ENCODE results near the gene MOSMO. TPM values are rescaled to one million over a fixed set of nuclear protein-coding genes. Genes with fewer than 3 reads are reported as not detected.

Gene MOSMO
- polyA plus RNA-seq, 1 of the 3 experiments (the other 2 are of a cell fraction), result 8.0 TPM

GRCh38 chr16:22071331-22071910 lies 63.5 kb downstream of the MOSMO start:
- H3K79me2 ChIP-seq (ENCODE audit: insufficient read depth), result peaks cover 11% of the 10 kb centered on the region
- peaks cover 9 to 12% of the 10 kb centered on the region in 2 experiments for H3K36me3 ChIP-seq (replicated peaks in 1 of 2; ENCODE audit: control insufficient read depth in 1 of 2, insufficient read depth in 2 of 2, low read length in 1 of 2)
- H3K27ac ChIP-seq (ENCODE audit: low read depth in 2 of 2, low read length in 1 of 2), result no peak overlapping the region
- H3K9me3 ChIP-seq, result no peaks in the 10 kb centered on the region
- no peaks in the 10 kb centered on the region for H3K9me2 ChIP-seq
- H2AFZ ChIP-seq (ENCODE audit: low read depth), result no peak overlapping the region
- H4K20me1 ChIP-seq (ENCODE audit: insufficient read depth), result no peaks in the 10 kb centered on the region; the same call in 1 of the 2 replicates
- ChIA-PET POLR2A (no interaction called here), CTCF (interaction anchor here (0.6 to 2.0 kb wide), 10 partner anchors 12 to 363 kb away, joined by 3 to 13 read pairs (median 3); no protein-coding TSS in a partner anchor)
- H3K4me1 ChIP-seq (ENCODE audit: control insufficient read depth in 1 of 2, insufficient read depth in 2 of 2, low read depth in 1 of 2, low read length in 1 of 2), result peaks cover 0 to 9% of the 10 kb centered on the region in 2 experiments; a peak in 1 of 4 replicates
- no peak for TF ChIP-seq FOSL2 (IDR thresholded peaks at IDR 0.05; ENCODE audit: borderline replicate concordance, low read depth)
- no peak for TF ChIP-seq TCF12 (IDR thresholded peaks at IDR 0.05)
- TF ChIP-seq SIN3A (IDR thresholded peaks at IDR 0.05; ENCODE audit: borderline replicate concordance, low read depth, low read length), result no peak
- TF ChIP-seq, protein P1, sequence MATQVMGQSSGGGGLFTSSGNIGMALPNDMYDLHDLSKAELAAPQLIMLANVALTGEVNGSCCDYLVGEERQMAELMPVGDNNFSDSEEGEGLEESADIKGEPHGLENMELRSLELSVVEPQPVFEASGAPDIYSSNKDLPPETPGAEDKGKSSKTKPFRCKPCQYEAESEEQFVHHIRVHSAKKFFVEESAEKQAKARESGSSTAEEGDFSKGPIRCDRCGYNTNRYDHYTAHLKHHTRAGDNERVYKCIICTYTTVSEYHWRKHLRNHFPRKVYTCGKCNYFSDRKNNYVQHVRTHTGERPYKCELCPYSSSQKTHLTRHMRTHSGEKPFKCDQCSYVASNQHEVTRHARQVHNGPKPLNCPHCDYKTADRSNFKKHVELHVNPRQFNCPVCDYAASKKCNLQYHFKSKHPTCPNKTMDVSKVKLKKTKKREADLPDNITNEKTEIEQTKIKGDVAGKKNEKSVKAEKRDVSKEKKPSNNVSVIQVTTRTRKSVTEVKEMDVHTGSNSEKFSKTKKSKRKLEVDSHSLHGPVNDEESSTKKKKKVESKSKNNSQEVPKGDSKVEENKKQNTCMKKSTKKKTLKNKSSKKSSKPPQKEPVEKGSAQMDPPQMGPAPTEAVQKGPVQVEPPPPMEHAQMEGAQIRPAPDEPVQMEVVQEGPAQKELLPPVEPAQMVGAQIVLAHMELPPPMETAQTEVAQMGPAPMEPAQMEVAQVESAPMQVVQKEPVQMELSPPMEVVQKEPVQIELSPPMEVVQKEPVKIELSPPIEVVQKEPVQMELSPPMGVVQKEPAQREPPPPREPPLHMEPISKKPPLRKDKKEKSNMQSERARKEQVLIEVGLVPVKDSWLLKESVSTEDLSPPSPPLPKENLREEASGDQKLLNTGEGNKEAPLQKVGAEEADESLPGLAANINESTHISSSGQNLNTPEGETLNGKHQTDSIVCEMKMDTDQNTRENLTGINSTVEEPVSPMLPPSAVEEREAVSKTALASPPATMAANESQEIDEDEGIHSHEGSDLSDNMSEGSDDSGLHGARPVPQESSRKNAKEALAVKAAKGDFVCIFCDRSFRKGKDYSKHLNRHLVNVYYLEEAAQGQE (IDR thresholded peaks at IDR 0.05; ENCODE audit: low read depth, low read length), result no peak
- TF ChIP-seq, protein P2, sequence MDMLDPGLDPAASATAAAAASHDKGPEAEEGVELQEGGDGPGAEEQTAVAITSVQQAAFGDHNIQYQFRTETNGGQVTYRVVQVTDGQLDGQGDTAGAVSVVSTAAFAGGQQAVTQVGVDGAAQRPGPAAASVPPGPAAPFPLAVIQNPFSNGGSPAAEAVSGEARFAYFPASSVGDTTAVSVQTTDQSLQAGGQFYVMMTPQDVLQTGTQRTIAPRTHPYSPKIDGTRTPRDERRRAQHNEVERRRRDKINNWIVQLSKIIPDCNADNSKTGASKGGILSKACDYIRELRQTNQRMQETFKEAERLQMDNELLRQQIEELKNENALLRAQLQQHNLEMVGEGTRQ (IDR thresholded peaks at IDR 0.05; ENCODE audit: borderline replicate concordance, low read depth, low read length), result no peak
- TF ChIP-seq IRF3 (IDR thresholded peaks at IDR 0.05; ENCODE audit: low read depth, low read length), result no peak
- no peaks in the 10 kb centered on the region for H3K27me3 ChIP-seq (ENCODE audit: insufficient read depth)
- H3K4me3 ChIP-seq (ENCODE audit: low read depth in 2 of 2, low read length in 1 of 2), result no peak overlapping the region
- no peak overlapping the region for H3K9ac ChIP-seq
- no peak for DNase-seq
- WGBS (ENCODE audit: low lambda C conversion rate), result 86% methylated on average over 7 of the region's 7 CpGs
- H3K4me2 ChIP-seq, result no peak overlapping the region
- H3F3A ChIP-seq (replicated peaks; ENCODE audit: insufficient read depth), result no peaks in the 10 kb centered on the region

- no peaks in the 10 kb centered on the region for H3K9me2 ChIP-seq
- no peak overlapping the region for H3K9ac ChIP-seq
- peaks cover 11% of the 10 kb centered on the region for H3K79me2 ChIP-seq (ENCODE audit: insufficient read depth)
- TF ChIP-seq CTCF (IDR thresholded peaks at IDR 0.05), result no peak
- no peak for TF ChIP-seq MXI1 (IDR thresholded peaks at IDR 0.05; ENCODE audit: low read depth, low read length)
- TF ChIP-seq CHD2 (IDR thresholded peaks at IDR 0.05; ENCODE audit: low read length, partially characterized antibody), result no peak
- TF ChIP-seq, protein P3, sequence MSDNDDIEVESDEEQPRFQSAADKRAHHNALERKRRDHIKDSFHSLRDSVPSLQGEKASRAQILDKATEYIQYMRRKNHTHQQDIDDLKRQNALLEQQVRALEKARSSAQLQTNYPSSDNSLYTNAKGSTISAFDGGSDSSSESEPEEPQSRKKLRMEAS (IDR thresholded peaks at IDR 0.05; ENCODE audit: low read depth), result no peak
- TF ChIP-seq TEAD4 (IDR thresholded peaks at IDR 0.05; ENCODE audit: borderline replicate concordance, insufficient read depth), result no peak
- TF ChIP-seq MEF2A (IDR thresholded peaks at IDR 0.05; ENCODE audit: borderline replicate concordance, low read depth), result no peak
- TF ChIP-seq FOSL2 (IDR thresholded peaks at IDR 0.05; ENCODE audit: borderline replicate concordance, low read depth), result no peak
- no peak for TF ChIP-seq GATA2 (CRISPR knock-in tag; IDR thresholded peaks at IDR 0.05)
- TF ChIP-seq, protein P4, sequence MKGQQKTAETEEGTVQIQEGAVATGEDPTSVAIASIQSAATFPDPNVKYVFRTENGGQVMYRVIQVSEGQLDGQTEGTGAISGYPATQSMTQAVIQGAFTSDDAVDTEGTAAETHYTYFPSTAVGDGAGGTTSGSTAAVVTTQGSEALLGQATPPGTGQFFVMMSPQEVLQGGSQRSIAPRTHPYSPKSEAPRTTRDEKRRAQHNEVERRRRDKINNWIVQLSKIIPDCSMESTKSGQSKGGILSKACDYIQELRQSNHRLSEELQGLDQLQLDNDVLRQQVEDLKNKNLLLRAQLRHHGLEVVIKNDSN (IDR thresholded peaks at IDR 0.05; ENCODE audit: borderline replicate concordance, low read depth), result no peak
- ChIA-PET CTCF (interaction anchor here (2.4 kb wide), 1 partner anchor 66 kb away, joined by 7 read pairs; the partner anchor contains the start of gene MOSMO), POLR2A (no interaction called here)
- no peaks in the 10 kb centered on the region for H3F3A ChIP-seq (replicated peaks; ENCODE audit: insufficient read depth)
- no peak overlapping the region for H3K4me2 ChIP-seq
- no peak overlapping the region for H3K27ac ChIP-seq (ENCODE audit: low read depth in 2 of 2, low read length in 1 of 2)
- WGBS (ENCODE audit: low lambda C conversion rate), result 95% methylated on average over 3 of the region's 3 CpGs
- H2AFZ ChIP-seq (ENCODE audit: low read depth), result no peak overlapping the region
- DNase-seq, result no peak
- no peaks in the 10 kb centered on the region for H3K27me3 ChIP-seq (ENCODE audit: insufficient read depth)
- no peak overlapping the region for H3K4me3 ChIP-seq (ENCODE audit: low read depth in 2 of 2, low read length in 1 of 2)
- H3K4me1 ChIP-seq (ENCODE audit: control insufficient read depth in 1 of 2, insufficient read depth in 2 of 2, low read depth in 1 of 2, low read length in 1 of 2), result peaks cover 0 to 9% of the 10 kb centered on the region in 2 experiments; a peak in 1 of 4 replicates
- no peaks in the 10 kb centered on the region for H3K9me3 ChIP-seq
- peaks cover 0 to 14% of the 10 kb centered on the region in 2 experiments for H3K36me3 ChIP-seq (replicated peaks in 1 of 2; ENCODE audit: control insufficient read depth in 1 of 2, insufficient read depth in 2 of 2, low read length in 1 of 2)
- no peaks in the 10 kb centered on the region; the same call in 1 of the 2 replicates for H4K20me1 ChIP-seq (ENCODE audit: insufficient read depth)
These were observed 65.4 kb downstream of the MOSMO start for GRCh38 chr16:22073350-22073749.
